Erythroblast (primary cell): ENCODE data around the gene HORMAD2.

Experiments
- GATA1 ChIP-seq: IDR thresholded peaks from 2 replicates; pipeline ENCODE4 v1.6.1; 2011; ENCODE audit warnings: low read depth, mild to moderate bottlenecking, control low read depth, low read length, moderate library complexity
- POLR2A ChIP-seq: IDR thresholded peaks from 2 replicates; pipeline ENCODE4 v1.6.1; 2011; ENCODE audit warnings: mild to moderate bottlenecking, low read length

DNA sequence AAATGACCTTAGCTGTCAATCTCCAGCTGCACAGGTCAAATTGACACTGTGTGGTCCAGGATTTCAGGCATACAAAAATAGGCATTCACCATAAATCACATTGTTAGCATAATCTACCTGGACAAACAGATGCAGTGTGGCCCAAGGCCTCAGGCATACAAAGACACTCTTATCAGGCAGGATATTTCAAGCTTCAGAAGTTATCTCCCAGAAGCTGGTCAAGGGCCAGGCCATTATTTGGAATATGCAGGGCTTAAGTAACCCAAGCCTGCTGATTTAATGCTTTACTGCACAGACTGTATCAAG lies 25.5 kb upstream of the HORMAD2 start:
- no peak for TF ChIP-seq POLR2A
- no peak for TF ChIP-seq GATA1
